Measurements from ENCODE around the gene C20orf202.

GRCh38 chr20:1187605-1188171 is 15.6 kb upstream of the C20orf202 start:
- TF ChIP-seq CTCF (IDR thresholded peaks at IDR 0.05; ENCODE audit: insufficient read depth, low read length, poor library complexity, severe bottlenecking), result no peak
- no peak for TF ChIP-seq EZH2phosphoT487 (conservative IDR thresholded peaks at IDR 0.05; ENCODE audit: low read length)
